HepG2 (cell line): ENCODE data around the gene ITGB3. TPM values are rescaled to one million over a fixed set of nuclear protein-coding genes. Genes with fewer than 3 reads are reported as not detected.

Source experiments
- CBX5 ChIP-seq: sonication (generic); formaldehyde crosslinking; IDR thresholded peaks from 2 replicates; pipeline ENCODE4 v1.4.0; 2020; ENCODE audit warnings: missing genetic modification reagents, borderline replicate concordance
- FOSL2 ChIP-seq: sonication (generic); formaldehyde crosslinking; IDR thresholded peaks from 2 replicates; pipeline ENCODE4 v1.4.0; 2020; ENCODE audit warnings: missing genetic modification reagents
- SP140L ChIP-seq: sonication (generic); formaldehyde crosslinking; IDR thresholded peaks from 2 replicates; pipeline ENCODE4 v1.4.0; 2020; ENCODE audit warnings: missing genetic modification reagents, borderline replicate concordance
- ZBTB38 ChIP-seq: sonication (generic); formaldehyde crosslinking; IDR thresholded peaks from 2 replicates; pipeline ENCODE4 v1.5.1; 2020; ENCODE audit warnings: mild to moderate bottlenecking, missing genetic modification reagents
- ZFP1 ChIP-seq: IDR thresholded peaks from 2 replicates; pipeline ENCODE4 v1.6.1; 2016
- ZNF232 ChIP-seq: sonication (generic); formaldehyde crosslinking; IDR thresholded peaks from 2 replicates; pipeline ENCODE4 v1.4.0; 2020; ENCODE audit warnings: missing genetic modification reagents, borderline replicate concordance
- ZNF264 ChIP-seq: sonication (generic); formaldehyde crosslinking; IDR thresholded peaks from 2 replicates; pipeline ENCODE4 v1.4.0; 2020; ENCODE audit warnings: missing genetic modification reagents
- ZNF33B ChIP-seq: sonication (generic); formaldehyde crosslinking; IDR thresholded peaks from 2 replicates; pipeline ENCODE4 v1.5.1; 2020; ENCODE audit warnings: mild to moderate bottlenecking, missing genetic modification reagents
- polyA plus RNA-seq, 8 experiments: library from polyadenylated mRNA; depleted of rRNA in 3 of 8; stranded (reverse) in 7 of 8; unstranded in 1 of 8; fragments of >200 nt; fragmentation: Illumina TruSeq in 4 of 8; extraction: Trizol in 4 of 8; gene quantifications; 2 replicates each; pipeline versions ENCODE4 v1.2.1 to v1.2.3, GENCODE V29; 2011 to 2016; ENCODE audit warnings: low read depth in 4 of 8, missing spikeins in 1 of 8, mixed read lengths in 1 of 8; ENCODE audit not compliant: insufficient read depth in 1 of 8
- total RNA-seq, 5 experiments: library from RNA; depleted of rRNA; stranded (reverse); fragments of >200 nt; fragmentation: Illumina TruSeq; extraction: Trizol; gene quantifications; 2 replicates each; pipeline ENCODE4 v1.2.3, GENCODE V29; 2016; ENCODE audit warnings: low read depth in 1 of 5
- TF ChIP-seq, protein P1 (sequence below): IDR thresholded peaks from 2 replicates; pipeline ENCODE4 v1.6.1; 2016; ENCODE audit warnings: missing biosample characterization, missing genetic modification reagents, low read depth
- TF ChIP-seq, protein P2 (sequence below): IDR thresholded peaks from 2 replicates; pipeline ENCODE4 v1.6.1; 2016; ENCODE audit warnings: missing compliant biosample characterization, missing genetic modification reagents, borderline replicate concordance
- TF ChIP-seq, protein P3 (sequence below): IDR thresholded peaks from 2 replicates; pipeline ENCODE4 v1.6.1; 2012; ENCODE audit warnings: low read depth, low read length, improper control_type of control experiment
- TF ChIP-seq, protein P4 (sequence below): sonication (generic); formaldehyde crosslinking; IDR thresholded peaks from 2 replicates; pipeline ENCODE4 v1.5.0; 2020; ENCODE audit warnings: mild to moderate bottlenecking, missing genetic modification reagents, borderline replicate concordance
- TF ChIP-seq, protein P5 (sequence below): sonication (generic); formaldehyde crosslinking; IDR thresholded peaks from 2 replicates; pipeline ENCODE4 v1.8.0; 2022; ENCODE audit warnings: mild to moderate bottlenecking, missing genetic modification reagents, moderate library complexity
- TF ChIP-seq, protein P6 (sequence below): sonication (generic); formaldehyde crosslinking; IDR thresholded peaks from 2 replicates; pipeline ENCODE4 v1.5.1; 2020; ENCODE audit warnings: missing genetic modification reagents, mild to moderate bottlenecking, borderline replicate concordance

The ITGB3 gene
- total and polyA plus RNA-seq, 2 of the 13 experiments (the other 11 are each of a cell fraction or from before 2014, with no cell fraction given): 0.09 to 0.31 TPM

DNA sequence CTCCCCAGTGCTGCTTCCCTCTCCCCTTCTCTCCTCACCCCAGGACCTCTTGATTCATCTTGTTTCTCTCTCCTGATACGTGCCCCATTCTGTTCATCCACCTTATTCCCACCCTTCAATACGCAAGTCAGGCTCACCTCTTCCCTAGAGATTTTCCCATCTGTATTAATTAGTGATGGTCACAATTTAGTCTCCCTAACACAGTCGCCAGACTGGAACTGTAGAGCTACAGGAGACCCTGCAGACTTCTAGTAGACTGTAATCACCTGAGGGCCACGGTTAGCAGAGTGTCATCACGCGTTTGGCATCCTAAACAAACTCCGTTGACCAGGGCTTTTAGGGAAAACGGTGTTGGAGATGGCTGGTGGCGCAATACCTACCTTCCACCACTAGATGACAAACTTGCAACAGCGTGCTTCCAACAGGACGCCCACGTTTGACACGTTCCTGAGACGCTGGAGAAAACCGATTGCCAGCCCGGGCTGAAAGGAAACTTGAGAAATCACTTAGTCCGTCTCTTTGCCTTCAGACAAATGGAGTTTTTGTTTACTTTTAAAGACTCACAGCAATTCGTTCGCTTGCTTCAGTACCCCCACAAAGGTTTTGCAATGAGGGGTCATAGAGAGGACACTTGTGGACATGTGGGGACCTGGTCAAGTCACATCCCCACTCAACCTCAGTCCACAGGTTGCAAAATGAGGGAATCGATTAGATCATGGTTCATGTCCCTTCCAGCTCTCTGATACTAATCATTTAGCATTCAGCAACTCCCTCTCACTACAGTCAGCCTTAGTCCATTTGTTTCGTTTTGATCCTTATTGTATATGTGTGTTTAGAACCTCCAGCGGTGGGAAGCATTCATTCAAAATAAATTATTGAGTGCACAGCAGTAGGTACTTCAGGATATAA is 23.8 kb upstream of the ITGB3 start (continued):
- TF ChIP-seq, protein P1, sequence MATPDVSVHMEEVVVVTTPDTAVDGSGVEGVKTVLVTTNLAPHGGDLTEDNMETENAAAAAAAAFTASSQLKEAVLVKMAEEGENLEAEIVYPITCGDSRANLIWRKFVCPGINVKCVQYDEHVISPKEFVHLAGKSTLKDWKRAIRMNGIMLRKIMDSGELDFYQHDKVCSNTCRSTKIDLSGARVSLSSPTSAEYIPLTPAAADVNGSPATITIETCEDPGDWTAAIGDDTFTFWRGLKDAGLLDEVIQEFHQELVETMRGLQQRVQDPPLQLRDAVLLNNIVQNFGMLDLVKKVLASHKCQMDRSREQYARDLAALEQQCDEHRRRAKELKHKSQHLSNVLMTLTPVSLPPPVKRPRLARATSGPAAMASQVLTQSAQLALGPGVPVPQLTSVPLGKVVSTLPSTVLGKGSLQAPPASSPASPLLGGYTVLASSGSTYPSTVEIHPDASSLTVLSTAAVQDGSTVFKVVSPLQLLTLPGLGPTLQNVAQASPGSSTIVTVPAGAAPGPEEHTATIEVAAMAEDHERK (CRISPR knock-in tag): 0 out of 2 replicates have a peak, but pooled peaks have one; percentile 35
- TF ChIP-seq, protein P2, sequence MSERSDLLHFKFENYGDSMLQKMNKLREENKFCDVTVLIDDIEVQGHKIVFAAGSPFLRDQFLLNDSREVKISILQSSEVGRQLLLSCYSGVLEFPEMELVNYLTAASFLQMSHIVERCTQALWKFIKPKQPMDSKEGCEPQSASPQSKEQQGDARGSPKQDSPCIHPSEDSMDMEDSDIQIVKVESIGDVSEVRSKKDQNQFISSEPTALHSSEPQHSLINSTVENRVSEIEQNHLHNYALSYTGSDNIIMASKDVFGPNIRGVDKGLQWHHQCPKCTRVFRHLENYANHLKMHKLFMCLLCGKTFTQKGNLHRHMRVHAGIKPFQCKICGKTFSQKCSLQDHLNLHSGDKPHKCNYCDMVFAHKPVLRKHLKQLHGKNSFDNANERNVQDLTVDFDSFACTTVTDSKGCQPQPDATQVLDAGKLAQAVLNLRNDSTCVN: peak; percentile 80; the same call in 1 of the 2 replicates
- TF ChIP-seq CBX5 (CRISPR knock-in tag): peak; percentile 81; the same call in 1 of the 2 replicates
- TF ChIP-seq ZBTB38 (CRISPR knock-in tag): 0 out of 2 replicates have a peak, but pooled peaks have one; percentile 54
- TF ChIP-seq SP140L (CRISPR knock-in tag): 0 out of 2 replicates have a peak, but pooled peaks have one; percentile 46
- 0 out of 2 replicates have a peak, but pooled peaks have one; percentile 55 for TF ChIP-seq ZNF232 (CRISPR knock-in tag)
- TF ChIP-seq, protein P3, sequence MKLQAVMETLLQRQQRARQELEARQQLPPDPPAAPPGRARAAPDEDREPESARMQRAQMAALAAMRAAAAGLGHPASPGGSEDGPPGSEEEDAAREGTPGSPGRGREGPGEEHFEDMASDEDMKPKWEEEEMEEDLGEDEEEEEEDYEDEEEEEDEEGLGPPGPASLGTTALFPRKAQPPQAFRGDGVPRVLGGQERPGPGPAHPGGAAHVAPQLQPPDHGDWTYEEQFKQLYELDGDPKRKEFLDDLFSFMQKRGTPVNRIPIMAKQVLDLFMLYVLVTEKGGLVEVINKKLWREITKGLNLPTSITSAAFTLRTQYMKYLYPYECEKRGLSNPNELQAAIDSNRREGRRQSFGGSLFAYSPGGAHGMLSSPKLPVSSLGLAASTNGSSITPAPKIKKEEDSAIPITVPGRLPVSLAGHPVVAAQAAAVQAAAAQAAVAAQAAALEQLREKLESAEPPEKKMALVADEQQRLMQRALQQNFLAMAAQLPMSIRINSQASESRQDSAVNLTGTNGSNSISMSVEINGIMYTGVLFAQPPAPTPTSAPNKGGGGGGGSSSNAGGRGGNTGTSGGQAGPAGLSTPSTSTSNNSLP: peak; percentile 28; the same call in 1 of the 2 replicates
- TF ChIP-seq, protein P4, sequence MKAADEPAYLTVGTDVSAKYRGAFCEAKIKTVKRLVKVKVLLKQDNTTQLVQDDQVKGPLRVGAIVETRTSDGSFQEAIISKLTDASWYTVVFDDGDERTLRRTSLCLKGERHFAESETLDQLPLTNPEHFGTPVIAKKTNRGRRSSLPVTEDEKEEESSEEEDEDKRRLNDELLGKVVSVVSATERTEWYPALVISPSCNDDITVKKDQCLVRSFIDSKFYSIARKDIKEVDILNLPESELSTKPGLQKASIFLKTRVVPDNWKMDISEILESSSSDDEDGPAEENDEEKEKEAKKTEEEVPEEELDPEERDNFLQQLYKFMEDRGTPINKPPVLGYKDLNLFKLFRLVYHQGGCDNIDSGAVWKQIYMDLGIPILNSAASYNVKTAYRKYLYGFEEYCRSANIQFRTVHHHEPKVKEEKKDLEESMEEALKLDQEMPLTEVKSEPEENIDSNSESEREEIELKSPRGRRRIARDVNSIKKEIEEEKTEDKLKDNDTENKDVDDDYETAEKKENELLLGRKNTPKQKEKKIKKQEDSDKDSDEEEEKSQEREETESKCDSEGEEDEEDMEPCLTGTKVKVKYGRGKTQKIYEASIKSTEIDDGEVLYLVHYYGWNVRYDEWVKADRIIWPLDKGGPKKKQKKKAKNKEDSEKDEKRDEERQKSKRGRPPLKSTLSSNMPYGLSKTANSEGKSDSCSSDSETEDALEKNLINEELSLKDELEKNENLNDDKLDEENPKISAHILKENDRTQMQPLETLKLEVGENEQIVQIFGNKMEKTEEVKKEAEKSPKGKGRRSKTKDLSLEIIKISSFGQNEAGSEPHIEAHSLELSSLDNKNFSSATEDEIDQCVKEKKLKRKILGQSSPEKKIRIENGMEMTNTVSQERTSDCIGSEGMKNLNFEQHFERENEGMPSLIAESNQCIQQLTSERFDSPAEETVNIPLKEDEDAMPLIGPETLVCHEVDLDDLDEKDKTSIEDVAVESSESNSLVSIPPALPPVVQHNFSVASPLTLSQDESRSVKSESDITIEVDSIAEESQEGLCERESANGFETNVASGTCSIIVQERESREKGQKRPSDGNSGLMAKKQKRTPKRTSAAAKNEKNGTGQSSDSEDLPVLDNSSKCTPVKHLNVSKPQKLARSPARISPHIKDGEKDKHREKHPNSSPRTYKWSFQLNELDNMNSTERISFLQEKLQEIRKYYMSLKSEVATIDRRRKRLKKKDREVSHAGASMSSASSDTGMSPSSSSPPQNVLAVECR (CRISPR knock-in tag): peak; percentile 32; the same call in 1 of the 2 replicates
- 0 out of 2 replicates have a peak, but pooled peaks have one; percentile 27 for TF ChIP-seq ZNF264 (CRISPR knock-in tag)
- TF ChIP-seq ZNF33B: 0 out of 2 replicates have a peak, but pooled peaks have one; percentile 30
- peak; percentile 63; the same call in 1 of the 2 replicates for TF ChIP-seq FOSL2 (CRISPR knock-in tag)
- TF ChIP-seq ZFP1 (CRISPR knock-in tag): peak; percentile 80; the same call in 1 of the 2 replicates
- TF ChIP-seq, protein P5, sequence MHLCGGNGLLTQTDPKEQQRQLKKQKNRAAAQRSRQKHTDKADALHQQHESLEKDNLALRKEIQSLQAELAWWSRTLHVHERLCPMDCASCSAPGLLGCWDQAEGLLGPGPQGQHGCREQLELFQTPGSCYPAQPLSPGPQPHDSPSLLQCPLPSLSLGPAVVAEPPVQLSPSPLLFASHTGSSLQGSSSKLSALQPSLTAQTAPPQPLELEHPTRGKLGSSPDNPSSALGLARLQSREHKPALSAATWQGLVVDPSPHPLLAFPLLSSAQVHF (CRISPR knock-in tag): no peak
- TF ChIP-seq, protein P6, sequence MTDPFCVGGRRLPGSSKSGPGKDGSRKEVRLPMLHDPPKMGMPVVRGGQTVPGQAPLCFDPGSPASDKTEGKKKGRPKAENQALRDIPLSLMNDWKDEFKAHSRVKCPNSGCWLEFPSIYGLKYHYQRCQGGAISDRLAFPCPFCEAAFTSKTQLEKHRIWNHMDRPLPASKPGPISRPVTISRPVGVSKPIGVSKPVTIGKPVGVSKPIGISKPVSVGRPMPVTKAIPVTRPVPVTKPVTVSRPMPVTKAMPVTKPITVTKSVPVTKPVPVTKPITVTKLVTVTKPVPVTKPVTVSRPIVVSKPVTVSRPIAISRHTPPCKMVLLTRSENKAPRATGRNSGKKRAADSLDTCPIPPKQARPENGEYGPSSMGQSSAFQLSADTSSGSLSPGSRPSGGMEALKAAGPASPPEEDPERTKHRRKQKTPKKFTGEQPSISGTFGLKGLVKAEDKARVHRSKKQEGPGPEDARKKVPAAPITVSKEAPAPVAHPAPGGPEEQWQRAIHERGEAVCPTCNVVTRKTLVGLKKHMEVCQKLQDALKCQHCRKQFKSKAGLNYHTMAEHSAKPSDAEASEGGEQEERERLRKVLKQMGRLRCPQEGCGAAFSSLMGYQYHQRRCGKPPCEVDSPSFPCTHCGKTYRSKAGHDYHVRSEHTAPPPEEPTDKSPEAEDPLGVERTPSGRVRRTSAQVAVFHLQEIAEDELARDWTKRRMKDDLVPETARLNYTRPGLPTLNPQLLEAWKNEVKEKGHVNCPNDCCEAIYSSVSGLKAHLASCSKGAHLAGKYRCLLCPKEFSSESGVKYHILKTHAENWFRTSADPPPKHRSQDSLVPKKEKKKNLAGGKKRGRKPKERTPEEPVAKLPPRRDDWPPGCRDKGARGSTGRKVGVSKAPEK: peak; percentile 65; the same call in 1 of the 2 replicates
